Astrocyte (in vitro differentiated cells and primary cell): ENCODE results near the gene F10. TPM values are rescaled to one million over a fixed set of nuclear protein-coding genes. Genes with fewer than 3 reads are reported as not detected.
A peak's percentile ranks its signal among the peaks of the same experiment; 100 is the strongest.

ENCODE experiments used
- DNase-seq: peaks from one replicate; pipeline ENCODE4 v3.0.0-alpha.2; 2010; ENCODE audit warnings: low read depth
- FAIRE-seq: peaks from 2 replicates; lab custom pipeline; 2011; peaks lifted over from hg19 to GRCh38; lab: Jason Lieb, UNC
- H2AFZ ChIP-seq: 2 replicates; pipeline ENCODE4 v1.6.0; 2012; ENCODE audit warnings: low read depth, low read length, inconsistent platforms
- H3K27ac ChIP-seq: 2 replicates; pipeline ENCODE4 v1.5.1; 2011; ENCODE audit warnings: low read depth, low read length, inconsistent platforms
- H3K27me3 ChIP-seq: 2 replicates; pipeline ENCODE4 v1.6.0; 2011; ENCODE audit warnings: low read length, inconsistent platforms; ENCODE audit not compliant: insufficient read depth
- H3K36me3 ChIP-seq: 2 replicates; pipeline ENCODE4 v1.5.1; 2011; ENCODE audit warnings: low read length, inconsistent platforms; ENCODE audit not compliant: insufficient read depth
- H3K4me1 ChIP-seq: 2 replicates; pipeline ENCODE4 v1.5.1; 2011; ENCODE audit warnings: low read length, inconsistent platforms; ENCODE audit not compliant: insufficient read depth
- H3K4me2 ChIP-seq: 2 replicates; pipeline ENCODE4 v1.6.0; 2012; ENCODE audit warnings: low read length, inconsistent platforms
- H3K4me3 ChIP-seq: 2 replicates; pipeline ENCODE4 v1.5.1; 2011; ENCODE audit warnings: low read depth, mild to moderate bottlenecking, low read length, inconsistent platforms; ENCODE audit not compliant: insufficient read depth
- H3K79me2 ChIP-seq: 2 replicates; pipeline ENCODE4 v1.6.0; 2012; ENCODE audit warnings: mild to moderate bottlenecking, low read length, inconsistent platforms; ENCODE audit not compliant: insufficient read depth
- H3K9ac ChIP-seq: 2 replicates; pipeline ENCODE4 v1.6.0; 2012; ENCODE audit warnings: mild to moderate bottlenecking, low read length, inconsistent platforms
- H3K9me3 ChIP-seq: 2 replicates; pipeline ENCODE4 v1.5.1; 2012; ENCODE audit warnings: low read depth, mild to moderate bottlenecking, low read length, inconsistent platforms; ENCODE audit not compliant: insufficient read depth
- H4K20me1 ChIP-seq: 2 replicates; pipeline ENCODE4 v1.6.0; 2012; ENCODE audit warnings: low read length, inconsistent platforms; ENCODE audit not compliant: insufficient read depth
- H3K27ac Mint-ChIP-seq: one replicate; pipeline ENCODE4 v1.8.0; 2021; ENCODE audit warnings: mild to moderate bottlenecking, mixed read lengths; ENCODE audit not compliant: unreplicated experiment
- H3K27me3 Mint-ChIP-seq: one replicate; pipeline ENCODE4 v1.8.0; 2021; ENCODE audit warnings: low read depth, mixed read lengths; ENCODE audit not compliant: unreplicated experiment
- H3K36me3 Mint-ChIP-seq: one replicate; pipeline ENCODE4 v1.8.0; 2021; ENCODE audit warnings: low read depth, mixed read lengths; ENCODE audit not compliant: unreplicated experiment
- H3K4me1 Mint-ChIP-seq: one replicate; pipeline ENCODE4 v1.8.0; 2021; ENCODE audit warnings: low read depth, mixed read lengths; ENCODE audit not compliant: unreplicated experiment
- H3K4me3 Mint-ChIP-seq: one replicate; pipeline ENCODE4 v1.8.0; 2021; ENCODE audit warnings: mild to moderate bottlenecking, moderate library complexity, mixed read lengths; ENCODE audit not compliant: unreplicated experiment
- H3K9me3 Mint-ChIP-seq: one replicate; pipeline ENCODE4 v1.8.0; 2021; ENCODE audit warnings: mild to moderate bottlenecking, mixed read lengths; ENCODE audit not compliant: unreplicated experiment
- CTCF ChIP-seq: IDR thresholded peaks from 2 replicates; pipeline ENCODE4 v1.5.1; 2011; ENCODE audit warnings: low read depth, mild to moderate bottlenecking, inconsistent platforms, low read length, moderate library complexity; ENCODE audit not compliant: insufficient read depth
- EZH2 ChIP-seq: IDR thresholded peaks from 2 replicates; pipeline ENCODE4 v1.6.1; 2012; ENCODE audit warnings: mild to moderate bottlenecking, low read length, inconsistent platforms; ENCODE audit not compliant: insufficient read depth
- total RNA-seq: library from RNA; stranded (reverse); gene quantifications from 2 replicates; pipeline ENCODE4 v1.2.1, GENCODE V29; 2021

F10 gene
- total RNA-seq, 1 donor from 2014 or later = 0.45 TPM

- no peaks in the 10 kb centered on the region for H3K9me3 Mint-ChIP-seq
- no peaks in the 10 kb centered on the region for H3K79me2 ChIP-seq
- no peak overlapping the region for H3K4me3 Mint-ChIP-seq
- no peaks in the 10 kb centered on the region for H4K20me1 ChIP-seq
- no peak overlapping the region for H3K9ac ChIP-seq
- no peaks in the 10 kb centered on the region for H3K27me3 ChIP-seq
- H3K4me1 ChIP-seq = peaks cover 23% of the 10 kb centered on the region
- DNase-seq = no peak
- no peak overlapping the region for H3K27ac ChIP-seq
- no peak for FAIRE-seq
- H3K4me1 Mint-ChIP-seq = peaks cover 30% of the 10 kb centered on the region
- H2AFZ ChIP-seq = no peak overlapping the region
- TF ChIP-seq CTCF = no peak
- no peak for TF ChIP-seq EZH2
- H3K27ac Mint-ChIP-seq = no peak overlapping the region
- no peak overlapping the region for H3K4me3 ChIP-seq
- peaks cover 27% of the 10 kb centered on the region for H3K36me3 ChIP-seq
- no peaks in the 10 kb centered on the region for H3K27me3 Mint-ChIP-seq
- H3K4me2 ChIP-seq = no peak overlapping the region
- H3K9me3 ChIP-seq = no peaks in the 10 kb centered on the region
- peaks cover 32% of the 10 kb centered on the region for H3K36me3 Mint-ChIP-seq
Observed at GRCh38 chr13:113176822-113177221, 54.2 kb downstream of the F10 start.

- Histone ChIP-seq H3K36me3 (peaks cover 27% of the 10 kb centered on the region), H3K9ac (peak overlapping the region; percentile 82), H2AFZ (no peak overlapping the region), H3K79me2 (no peaks in the 10 kb centered on the region), H3K27ac (peak overlapping the region; percentile 93), H3K4me1 (peaks cover 23% of the 10 kb centered on the region), H4K20me1 (no peaks in the 10 kb centered on the region), H3K27me3 (no peaks in the 10 kb centered on the region), H3K4me2 (peak overlapping the region; percentile 79), H3K4me3 (peak overlapping the region; percentile 46), H3K9me3 (no peaks in the 10 kb centered on the region)
- FAIRE-seq (peak; percentile 99), DNase-seq (peak; percentile 97)
- Mint-ChIP-seq H3K27me3 (no peaks in the 10 kb centered on the region), H3K4me3 (peak overlapping the region; percentile 2), H3K9me3 (no peaks in the 10 kb centered on the region), H3K4me1 (peaks cover 35% of the 10 kb centered on the region), H3K27ac (peak overlapping the region; percentile 79), H3K36me3 (peaks cover 27% of the 10 kb centered on the region)
- TF ChIP-seq EZH2 (no peak), CTCF (no peak)
Observed at GRCh38 chr13:113178070-113178895, 55.7 kb downstream of the F10 start.

GRCh38 chr13:113178896-113179167 is 56.2 kb downstream of the F10 start:
- TF ChIP-seq EZH2 (no peak), CTCF (no peak)
- peaks cover 32% of the 10 kb centered on the region for H3K36me3 ChIP-seq
- Mint-ChIP-seq H3K4me3 (no peak overlapping the region), H3K36me3 (peaks cover 26% of the 10 kb centered on the region), H3K9me3 (no peaks in the 10 kb centered on the region), H3K4me1 (peaks cover 35% of the 10 kb centered on the region), H3K27ac (peak overlapping the region; percentile 92), H3K27me3 (no peaks in the 10 kb centered on the region)
- H4K20me1 ChIP-seq = no peaks in the 10 kb centered on the region
- no peaks in the 10 kb centered on the region for H3K27me3 ChIP-seq
- peak overlapping the region; percentile 79 for H3K4me2 ChIP-seq
- no peak overlapping the region for H3K4me3 ChIP-seq
- H3K9ac ChIP-seq = peak overlapping the region; percentile 82
- DNase-seq = peak; percentile 23
- H3K9me3 ChIP-seq = no peaks in the 10 kb centered on the region
- no peak overlapping the region for H2AFZ ChIP-seq
- no peaks in the 10 kb centered on the region for H3K79me2 ChIP-seq
- H3K4me1 ChIP-seq = peaks cover 23% of the 10 kb centered on the region
- no peak for FAIRE-seq
- H3K27ac ChIP-seq = peak overlapping the region; percentile 93
